AG09309 (cell line): ENCODE data around the gene ATP6V1F.

Experiments used
- DNase-seq: peaks from one replicate; pipeline ENCODE4 v3.0.0-alpha.2; 2010; ENCODE audit warnings: low read depth
- H3K4me3 ChIP-seq: 2 replicates; pipeline ENCODE4 v1.5.1; 2011; ENCODE audit warnings: mild to moderate bottlenecking, low read depth, low read length, moderate library complexity; ENCODE audit not compliant: control insufficient read depth
- CTCF ChIP-seq: IDR thresholded peaks from 2 replicates; pipeline ENCODE4 v1.5.1; 2011; ENCODE audit warnings: mild to moderate bottlenecking, low read depth, low read length, inconsistent platforms; ENCODE audit not compliant: insufficient read depth, control insufficient read depth; ENCODE audit errors: missing control alignments

ATP6V1F gene

GRCh38 chr7:128906001-128906765 lies 43.5 kb downstream of the ATP6V1F start:
- no peak for TF ChIP-seq CTCF
- DNase-seq: no peak
- no peak overlapping the region for H3K4me3 ChIP-seq

- no peak for DNase-seq
- TF ChIP-seq CTCF: no peak
Observed at GRCh38 chr7:128906766-128907559, 44.3 kb downstream of the ATP6V1F start.

GRCh38 chr7:128908750-128909624 lies 46.3 kb downstream of the ATP6V1F start:
- TF ChIP-seq CTCF: no peak
- DNase-seq: no peak
- H3K4me3 ChIP-seq: no peak overlapping the region

More at GRCh38 chr7:128906766-128907559, 44.3 kb downstream of the ATP6V1F start:
- H3K4me3 ChIP-seq: no peak overlapping the region

- DNase-seq: no peak
- no peak for TF ChIP-seq CTCF
- H3K4me3 ChIP-seq: peak overlapping the region; percentile 44
Observed at GRCh38 chr7:128909625-128910568, 47.2 kb downstream of the ATP6V1F start.

GRCh38 chr7:128910569-128910945 lies 47.9 kb downstream of the ATP6V1F start, which contains the start of gene KCP:
TSS of gene KCP (minus strand) at chr7:128910709. CDS start at chr7:128910676, 33 bp downstream.
- TF ChIP-seq CTCF: no peak
- peak within 1 kb of the TSS; percentile 44 for H3K4me3 ChIP-seq
- DNase-seq: no peak
